GM18951 (cell line): ENCODE data around the gene SUSD3.

Experiments used
- POLR2A ChIP-seq: IDR thresholded peaks from 4 replicates; pipeline ENCODE4 v1.6.1; 2011; ENCODE audit warnings: mild to moderate bottlenecking; ENCODE audit not compliant: insufficient read length, insufficient read depth; ENCODE audit errors: extremely low read depth
- in situ Hi-C: fragments of 300-500 bp; cut with MboI; formaldehyde crosslinking; loops from one replicate; pipeline ENCODE4 v1.12.0; 2022; ENCODE audit warnings: low sequenced_read_pairs, mixed read lengths, inconsistent platforms; ENCODE audit not compliant: unreplicated experiment

Gene SUSD3

DNA sequence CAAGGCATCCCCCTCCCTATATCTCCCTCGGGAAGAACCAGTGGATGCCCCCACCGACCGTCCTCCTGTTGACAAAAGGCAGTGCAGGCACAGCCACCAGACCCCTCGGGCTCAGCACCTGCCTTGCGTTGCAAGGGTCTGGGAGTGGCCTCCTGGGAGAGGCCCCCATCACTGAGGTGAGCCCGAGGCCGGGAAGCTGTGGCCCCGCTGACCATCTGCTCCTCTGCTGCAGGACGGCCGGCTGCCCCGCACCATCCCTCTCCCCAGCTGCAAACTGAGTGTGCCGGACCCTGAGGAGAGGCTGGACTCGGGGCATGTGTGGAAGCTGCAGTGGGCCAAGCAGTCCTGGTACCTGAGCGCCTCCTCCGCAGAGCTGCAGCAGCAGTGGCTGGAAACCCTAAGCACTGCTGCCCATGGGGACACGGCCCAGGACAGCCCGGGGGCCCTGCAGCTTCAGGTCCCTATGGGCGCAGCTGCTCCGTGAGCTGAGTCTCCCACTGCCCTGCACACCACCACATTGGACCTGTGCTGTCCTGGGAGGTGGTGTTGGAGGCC lies 23.3 kb upstream of the SUSD3 start:
- in situ Hi-C loops = no loop called here
- TF ChIP-seq POLR2A = no peak

DNA sequence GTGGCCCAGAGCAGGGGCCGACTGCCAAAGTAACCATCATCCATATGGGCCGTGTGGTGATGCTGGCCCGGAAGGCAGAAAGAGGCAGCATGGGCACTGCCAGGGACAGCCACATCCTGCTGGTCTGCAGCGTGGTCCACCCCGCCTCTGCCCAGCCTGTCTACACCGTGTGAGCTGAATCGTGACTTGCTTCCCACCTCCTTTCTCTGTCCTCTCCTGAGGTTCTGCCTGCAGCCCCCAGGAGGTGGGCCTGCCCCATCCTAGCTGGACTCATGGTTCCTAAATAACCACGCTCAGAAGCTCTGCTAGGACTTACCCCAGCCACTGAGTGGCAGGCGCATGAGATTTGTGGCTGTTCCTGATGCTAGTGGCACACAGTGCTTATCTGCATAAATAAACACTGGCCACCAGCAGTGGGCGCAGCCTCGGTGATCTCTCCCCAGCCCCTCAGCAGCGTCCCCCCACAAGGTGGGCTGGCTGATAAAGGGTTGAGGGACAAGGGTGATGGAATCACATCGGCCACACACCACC lies 22.6 kb upstream of the SUSD3 start:
- TF ChIP-seq POLR2A = no peak
- in situ Hi-C loops = no loop called here

DNA sequence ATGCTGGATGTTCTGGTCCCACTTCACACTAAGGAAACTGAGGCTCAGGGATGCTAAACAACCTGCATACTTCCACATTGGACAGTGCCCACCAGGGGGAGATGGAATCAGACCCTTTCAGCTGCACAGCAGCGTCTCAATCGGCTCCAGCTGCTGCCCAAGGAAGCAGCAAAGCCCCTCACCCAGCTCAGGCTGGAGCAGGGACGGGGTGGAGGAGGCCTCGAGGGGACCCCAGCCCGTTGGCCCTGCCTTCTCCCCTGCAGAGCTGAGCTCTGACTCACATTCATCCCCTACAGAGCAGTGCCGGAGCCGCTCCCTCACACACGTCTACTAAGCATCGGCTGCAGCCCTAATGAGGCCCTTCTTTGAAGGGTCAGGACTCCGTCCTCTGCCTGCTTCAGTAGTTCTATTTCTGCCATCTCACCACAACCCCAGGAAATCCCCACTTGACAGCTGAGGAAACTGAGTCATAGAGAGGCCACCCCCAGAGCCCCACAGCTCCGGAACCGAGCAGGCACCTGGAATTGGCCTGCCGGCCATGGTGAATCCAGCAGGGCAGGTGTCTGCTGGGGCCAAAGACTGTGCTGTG lies 21.5 kb upstream of the SUSD3 start:
- no peak for TF ChIP-seq POLR2A
- in situ Hi-C loops = no loop called here

- in situ Hi-C loops = no loop called here
- TF ChIP-seq POLR2A = no peak
Measured at GRCh38 chr9:93037476-93037971, 21.0 kb upstream of the SUSD3 start.

GRCh38 chr9:93038918-93039317 lies 19.6 kb upstream of the SUSD3 start:
- in situ Hi-C loops = no loop called here
- TF ChIP-seq POLR2A = no peak

DNA sequence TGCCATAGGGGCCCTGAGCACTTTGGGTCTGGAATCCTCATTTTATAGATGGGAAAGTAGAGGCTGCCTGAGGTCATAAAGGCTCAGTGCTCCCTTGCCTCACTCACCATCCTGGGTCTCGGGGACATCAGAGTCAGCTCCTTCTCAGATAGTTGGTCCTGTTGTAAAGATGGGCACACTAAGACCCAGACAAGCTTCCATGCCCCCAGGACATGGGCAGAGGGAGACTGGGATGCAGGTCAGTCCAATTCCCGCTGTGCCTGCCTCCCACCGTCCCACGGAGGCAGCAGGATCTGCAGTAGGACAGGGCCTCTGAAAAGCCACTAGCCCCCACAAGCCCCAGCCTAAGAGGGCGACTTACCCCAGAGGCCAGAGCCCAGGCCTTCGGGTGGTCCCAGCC lies 19.0 kb upstream of the SUSD3 start:
- in situ Hi-C loops = no loop called here
- TF ChIP-seq POLR2A = no peak

DNA sequence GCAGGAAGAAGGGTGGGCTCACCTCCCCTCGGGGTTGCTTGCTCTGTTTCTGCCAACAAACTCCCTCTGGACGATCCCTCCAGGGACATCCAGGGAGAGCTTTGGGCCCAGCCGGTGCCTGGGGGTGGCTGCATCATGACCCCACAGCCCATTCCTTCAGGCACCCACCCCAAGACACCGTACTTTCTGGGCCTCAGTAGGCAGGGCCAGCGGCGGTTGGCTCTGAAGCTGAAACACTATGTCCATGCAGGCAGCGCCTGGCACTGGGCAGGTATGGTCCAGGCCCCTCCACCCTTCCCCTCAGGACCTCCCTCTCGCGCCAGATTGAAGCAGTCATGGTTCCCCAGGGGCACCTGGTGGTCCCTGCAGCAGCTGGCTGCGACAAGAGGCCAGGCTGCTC lies 18.5 kb upstream of the SUSD3 start:
- in situ Hi-C loops = no loop called here
- no peak for TF ChIP-seq POLR2A

- TF ChIP-seq POLR2A = no peak
- in situ Hi-C loops = no loop called here
Measured at GRCh38 chr9:93040409-93040808, 18.1 kb upstream of the SUSD3 start.

- in situ Hi-C loops = no loop called here
- no peak for TF ChIP-seq POLR2A
Measured at GRCh38 chr9:93041108-93041802, 17.2 kb upstream of the SUSD3 start.

- in situ Hi-C loops = no loop called here
- TF ChIP-seq POLR2A = no peak
Measured at GRCh38 chr9:93043122-93043521, 15.4 kb upstream of the SUSD3 start.

- in situ Hi-C loops = no loop called here
- TF ChIP-seq POLR2A = no peak
Measured at GRCh38 chr9:93045521-93045920, 13.0 kb upstream of the SUSD3 start.

DNA sequence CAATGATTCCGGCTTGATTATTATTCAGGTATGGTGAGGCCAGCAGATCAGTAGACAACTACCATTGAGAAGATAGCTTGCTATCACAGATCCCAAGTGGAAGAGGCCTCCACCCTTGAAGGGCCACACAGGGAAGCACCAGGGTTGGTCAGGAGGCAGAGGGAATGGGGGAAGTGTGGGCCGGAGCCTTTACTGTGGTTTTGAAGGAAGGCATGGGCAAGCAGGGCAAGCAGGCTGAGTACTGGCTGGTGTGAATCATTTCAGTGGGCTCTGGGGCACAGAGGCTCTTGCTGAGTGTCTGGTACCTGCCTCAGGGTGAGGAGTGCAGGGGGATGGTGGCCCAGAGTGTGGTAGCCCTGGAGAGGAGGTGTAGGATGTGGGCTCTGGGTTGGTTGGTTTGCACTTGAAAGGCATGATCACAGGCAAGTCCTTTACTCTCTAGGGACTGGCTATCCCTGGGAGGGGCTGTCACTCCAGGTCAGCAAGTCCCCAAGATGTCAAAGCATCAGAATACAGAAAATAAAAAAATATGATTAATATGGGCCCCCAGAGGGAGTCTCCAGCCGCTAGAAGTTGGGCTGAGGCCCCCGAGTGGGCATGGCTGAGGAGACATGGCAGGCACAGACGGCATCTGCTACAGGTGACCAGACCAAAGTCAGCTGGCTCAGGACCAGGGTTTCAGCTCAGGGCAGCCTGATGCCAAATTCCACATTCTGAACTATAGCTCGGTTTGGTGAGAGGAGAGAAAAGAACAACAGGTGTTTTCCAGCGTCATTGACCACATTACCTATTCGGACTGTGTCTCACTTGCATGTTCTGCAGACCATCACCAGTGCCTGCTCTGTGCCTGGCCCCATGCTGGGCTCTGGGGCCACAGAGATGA lies 9.7 kb upstream of the SUSD3 start:
- in situ Hi-C loops = no loop called here

DNA sequence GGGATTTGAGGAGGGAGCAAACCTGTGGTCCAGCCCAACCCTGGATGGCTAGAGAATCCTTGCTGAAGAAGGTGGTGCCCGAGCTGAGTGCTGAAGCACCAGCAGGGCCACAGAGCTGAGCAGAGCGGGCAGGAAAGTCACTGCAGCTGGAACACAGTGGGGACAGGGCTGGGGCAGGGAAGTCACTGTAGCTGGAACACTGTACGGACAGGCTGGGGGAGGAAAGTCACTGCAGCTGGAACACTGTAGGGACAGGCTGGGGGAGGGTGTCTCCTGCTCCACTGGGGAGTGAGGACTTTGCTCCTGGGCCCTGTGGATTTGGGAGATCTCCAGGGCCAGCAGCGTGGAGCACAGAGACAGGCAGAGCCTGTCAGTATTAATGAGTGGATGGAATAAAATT lies 9.0 kb upstream of the SUSD3 start:
- TF ChIP-seq POLR2A = no peak

More for the DNA sequence above, 9.7 kb upstream of the SUSD3 start:
- TF ChIP-seq POLR2A = no peak

DNA sequence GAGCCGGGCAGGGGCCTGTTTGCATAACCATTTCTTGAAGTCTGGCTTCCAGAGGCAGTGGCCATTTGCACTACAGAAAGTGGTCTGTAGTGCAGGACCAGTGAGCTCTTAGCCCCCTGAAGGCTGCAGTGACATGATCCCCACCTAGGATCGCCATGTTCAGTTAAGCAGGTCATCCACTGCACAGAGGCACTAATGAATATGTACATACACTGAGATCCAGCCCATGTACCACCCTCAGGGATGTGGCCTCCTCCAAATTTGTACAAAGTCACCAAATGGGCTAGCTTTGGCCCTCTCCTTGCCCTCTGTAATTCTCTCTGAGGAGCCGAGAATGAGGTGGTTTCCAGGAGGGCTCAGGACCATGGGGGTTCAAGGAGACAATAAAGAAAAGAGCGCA lies 8.3 kb upstream of the SUSD3 start:
- no peak for TF ChIP-seq POLR2A
- in situ Hi-C loops = no loop called here

More for the DNA sequence above, 9.0 kb upstream of the SUSD3 start:
- in situ Hi-C loops = no loop called here
